ENCODE results near the gene TPST1.

Gene TPST1

DNA sequence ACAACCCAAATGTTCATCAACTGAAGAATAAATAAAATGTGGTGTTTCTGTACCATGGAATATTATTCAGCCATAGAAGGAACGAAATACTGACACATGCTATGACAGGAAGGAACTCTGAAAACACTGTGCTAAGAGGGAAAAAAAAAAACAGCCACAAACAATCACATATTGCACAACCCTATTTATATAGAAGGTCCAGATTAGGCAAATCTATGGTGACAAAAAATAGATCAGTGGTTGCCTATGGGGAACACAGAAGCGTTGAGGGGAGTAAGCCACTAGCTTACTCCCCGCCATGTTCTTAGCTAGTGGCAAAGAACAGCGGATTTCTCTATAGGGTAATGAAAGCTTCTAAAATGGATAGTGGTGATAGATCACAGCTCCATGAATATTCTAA, 198.4 kb downstream of the TPST1 start:
- FAIRE-seq (no peak), DNase-seq (ENCODE audit: extremely low spot score, insufficient read length, low read depth) (no peak)

DNA sequence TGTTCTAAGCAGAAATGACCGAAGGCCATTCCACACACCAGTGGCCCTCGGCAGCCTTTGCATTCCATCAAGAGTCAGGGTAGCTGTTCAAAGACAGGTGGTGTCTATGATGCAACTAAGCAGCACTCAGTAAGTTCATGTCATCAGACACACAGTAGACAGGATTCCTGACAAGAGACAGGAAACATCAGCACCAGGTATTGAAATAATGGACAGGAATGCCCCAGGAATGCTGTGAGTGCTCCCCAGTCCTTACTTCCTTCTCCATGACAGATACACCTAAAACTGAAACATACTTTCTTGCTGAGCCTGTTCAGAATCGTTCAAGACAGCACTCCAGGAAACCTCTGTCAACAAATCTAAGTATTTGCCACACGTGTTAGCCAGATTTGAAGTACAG, 204.4 kb downstream of the TPST1 start:
- FAIRE-seq (no peak), DNase-seq (ENCODE audit: extremely low spot score, insufficient read length, low read depth) (no peak)
